GM19468 (cell line): ENCODE data around the gene USF1.
"Not testable (repeated sequence)": the region's sequence is repeated elsewhere in the genome, so short reads cannot be mapped to it uniquely, and the experiment has no call there.

Source experiments
- ATAC-seq: cut with Tn5 transposase; IDR thresholded peaks from one replicate; pipeline ENCODE4 v1.9.1; 2021; ENCODE audit warnings: mild to moderate bottlenecking, moderate library complexity, moderate number of reproducible peaks; ENCODE audit not compliant: unreplicated experiment; ENCODE audit errors: extremely low read depth

The USF1 gene

DNA sequence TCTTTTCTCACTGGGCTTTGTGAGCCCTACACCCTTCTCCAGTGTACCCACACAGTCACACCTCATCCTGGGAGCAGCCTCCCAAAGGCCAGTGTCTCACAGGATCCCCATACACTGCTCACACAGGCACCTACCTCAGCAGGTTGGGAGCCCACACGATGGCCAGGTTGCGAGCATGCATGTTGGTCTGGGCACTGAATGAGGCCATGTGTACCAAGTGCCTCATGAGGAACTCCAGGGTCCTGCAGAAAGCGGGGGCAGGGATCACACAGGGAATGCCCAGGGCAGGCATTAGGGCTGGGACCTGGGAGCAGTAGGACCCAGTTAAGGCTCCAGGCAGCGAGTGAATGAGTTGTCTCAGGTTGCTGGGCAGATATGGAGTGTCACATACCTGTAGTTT lies 8.5 kb upstream of the USF1 start:
- no peak for ATAC-seq

DNA sequence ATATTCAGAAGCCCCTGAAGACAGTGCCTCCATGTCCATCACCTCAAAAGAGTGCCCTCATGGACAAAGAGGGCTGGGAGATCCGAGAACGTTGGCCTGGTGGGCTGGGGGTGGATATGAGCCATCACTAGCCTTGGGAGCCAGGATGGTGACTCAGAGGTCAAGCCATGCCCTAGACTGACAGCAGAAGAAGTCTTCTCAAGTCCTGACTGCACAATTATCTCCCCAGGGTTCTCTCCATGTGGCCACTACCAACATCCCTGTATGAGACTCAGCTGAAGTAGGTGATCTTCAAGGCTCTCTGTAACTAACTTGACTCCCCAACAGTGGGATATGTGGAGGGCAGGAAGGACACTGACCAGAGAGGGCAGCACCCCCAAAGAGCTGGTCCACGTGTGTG lies 7.1 kb upstream of the USF1 start:
- no peak for ATAC-seq

DNA sequence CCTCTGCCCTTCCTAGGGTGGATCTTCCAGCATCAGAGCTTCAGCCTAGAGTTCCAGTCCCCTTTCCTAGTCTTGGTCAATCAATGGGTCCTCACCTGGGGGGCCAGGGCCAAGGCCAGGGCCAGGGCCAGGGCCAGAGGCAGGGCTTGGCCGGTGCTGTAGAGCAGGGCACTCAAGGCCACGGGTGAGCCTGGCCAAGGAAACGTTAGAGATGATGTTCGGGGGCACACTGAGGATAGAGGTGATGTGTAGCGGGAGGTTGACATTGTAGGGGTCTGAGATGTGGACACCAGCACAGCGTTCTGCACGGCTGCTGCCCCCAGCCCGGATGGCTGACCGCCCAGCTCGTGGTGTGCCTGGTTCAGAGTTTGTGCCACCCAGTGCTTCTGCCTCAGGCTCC lies 5.4 kb upstream of the USF1 start:
- ATAC-seq: no peak

DNA sequence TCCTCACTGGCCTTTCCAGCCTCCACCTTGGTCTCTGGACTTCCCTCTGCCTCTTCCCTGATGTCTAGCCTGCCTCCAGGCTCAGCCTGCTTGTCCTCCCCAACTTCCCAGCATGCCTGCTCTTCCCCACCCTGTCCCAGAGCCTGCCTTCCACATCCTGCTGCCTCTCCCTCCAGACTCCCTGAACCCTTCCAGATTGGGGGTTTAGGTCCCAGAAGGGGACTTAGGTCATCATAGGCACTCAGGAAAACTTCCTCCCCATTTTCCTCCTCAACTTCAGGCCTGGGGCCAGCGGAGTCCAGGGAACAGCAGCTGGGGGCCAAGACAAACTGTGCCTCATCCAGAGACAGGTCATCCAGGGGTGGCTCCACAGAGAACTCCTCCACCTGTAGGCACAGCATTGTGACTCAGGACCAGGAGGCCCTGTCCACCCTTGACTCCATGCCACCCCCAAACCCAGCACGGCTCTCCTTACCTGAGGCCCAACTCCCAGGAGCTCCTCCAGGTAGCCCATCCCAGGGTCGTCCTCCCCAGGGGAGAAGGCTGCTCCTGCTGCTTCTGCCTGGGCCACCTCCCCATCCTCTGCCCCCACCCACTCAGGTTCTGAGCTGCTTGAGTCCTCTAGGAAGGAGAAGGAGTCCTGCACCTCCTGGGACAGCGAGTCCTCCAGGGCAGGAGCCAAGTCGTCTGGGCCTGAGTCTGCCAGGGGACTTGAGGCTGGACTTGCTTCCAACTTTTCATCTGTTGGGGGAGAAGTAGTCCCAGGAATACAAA lies 3.4 kb upstream of the USF1 start:
- ATAC-seq: no peak

DNA sequence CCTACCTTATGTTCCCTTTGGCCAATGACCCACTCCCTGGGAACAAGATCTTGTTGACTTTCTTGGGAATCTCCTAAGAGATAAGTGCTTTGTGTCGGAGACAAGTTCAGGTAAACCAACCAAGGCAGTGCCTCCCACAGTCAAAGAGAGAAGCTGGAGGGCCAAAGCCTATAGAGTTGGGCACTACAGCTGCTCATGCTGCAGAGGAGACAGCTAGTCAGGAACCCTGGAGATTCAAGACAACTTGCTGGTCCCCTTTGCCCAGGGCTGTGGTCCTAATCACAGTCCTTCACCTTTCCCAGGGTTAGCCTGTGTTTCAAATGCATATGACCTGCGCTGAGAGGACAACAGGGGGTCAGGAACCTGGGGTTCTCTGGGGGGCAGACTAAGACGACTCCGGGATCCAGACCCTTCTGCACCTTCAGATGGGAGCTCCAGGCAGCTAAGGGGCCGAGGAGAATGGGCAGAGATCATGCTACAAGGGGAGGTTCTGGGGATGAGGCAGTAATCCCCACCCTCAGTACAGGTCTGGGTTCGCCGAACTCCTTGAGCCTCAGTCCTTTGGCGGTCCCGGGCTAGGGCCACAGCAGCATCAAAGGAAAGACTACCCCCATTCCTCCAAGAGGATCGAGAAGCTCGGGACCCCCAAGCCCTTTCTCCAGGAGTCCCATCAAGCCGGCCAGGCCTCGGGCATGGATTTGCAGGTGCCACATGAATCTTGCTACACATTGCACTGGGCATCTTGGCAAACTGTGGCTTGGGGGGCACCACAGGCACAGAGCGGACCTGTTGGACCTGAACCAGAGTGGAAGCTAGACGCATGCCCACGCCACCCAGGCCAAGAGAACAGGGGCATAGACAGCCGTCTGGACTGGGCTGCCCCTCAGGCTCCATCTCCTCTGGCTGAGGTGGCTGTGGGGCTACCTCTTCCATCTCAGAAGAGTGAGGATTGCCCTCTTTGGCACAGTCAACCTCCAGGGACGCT lies 2.0 kb upstream of the USF1 start:
- no peak for ATAC-seq

DNA sequence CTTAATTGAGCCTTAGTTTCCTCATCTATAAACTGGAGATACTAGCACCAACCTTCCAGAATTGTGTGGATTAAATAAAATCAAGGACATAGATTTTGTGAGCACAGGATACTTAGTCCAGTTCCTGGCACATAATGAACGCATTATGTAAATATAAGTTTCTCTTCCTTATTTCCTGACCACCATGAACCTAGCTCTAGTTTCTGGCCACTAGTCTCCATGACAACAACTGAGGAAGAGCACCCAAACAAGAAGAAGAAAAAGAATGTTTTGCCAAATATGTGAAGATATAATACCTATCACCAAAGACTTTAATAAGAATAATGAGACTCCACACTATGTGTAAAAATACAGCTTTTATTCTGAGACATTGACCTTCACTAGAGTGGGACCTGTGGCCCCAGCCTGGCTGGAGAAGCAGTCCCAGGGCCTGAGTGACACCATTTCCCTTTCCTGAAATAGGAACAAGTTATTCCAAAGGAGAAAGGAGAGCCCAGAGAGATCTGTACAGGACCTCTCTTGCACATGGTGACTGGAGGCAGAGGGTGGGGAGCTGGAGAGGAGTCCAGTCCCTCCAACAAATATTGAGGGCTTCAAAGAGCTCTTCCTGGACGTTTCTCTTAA lies 940 bp upstream of the USF1 start:
- ATAC-seq: no peak

DNA sequence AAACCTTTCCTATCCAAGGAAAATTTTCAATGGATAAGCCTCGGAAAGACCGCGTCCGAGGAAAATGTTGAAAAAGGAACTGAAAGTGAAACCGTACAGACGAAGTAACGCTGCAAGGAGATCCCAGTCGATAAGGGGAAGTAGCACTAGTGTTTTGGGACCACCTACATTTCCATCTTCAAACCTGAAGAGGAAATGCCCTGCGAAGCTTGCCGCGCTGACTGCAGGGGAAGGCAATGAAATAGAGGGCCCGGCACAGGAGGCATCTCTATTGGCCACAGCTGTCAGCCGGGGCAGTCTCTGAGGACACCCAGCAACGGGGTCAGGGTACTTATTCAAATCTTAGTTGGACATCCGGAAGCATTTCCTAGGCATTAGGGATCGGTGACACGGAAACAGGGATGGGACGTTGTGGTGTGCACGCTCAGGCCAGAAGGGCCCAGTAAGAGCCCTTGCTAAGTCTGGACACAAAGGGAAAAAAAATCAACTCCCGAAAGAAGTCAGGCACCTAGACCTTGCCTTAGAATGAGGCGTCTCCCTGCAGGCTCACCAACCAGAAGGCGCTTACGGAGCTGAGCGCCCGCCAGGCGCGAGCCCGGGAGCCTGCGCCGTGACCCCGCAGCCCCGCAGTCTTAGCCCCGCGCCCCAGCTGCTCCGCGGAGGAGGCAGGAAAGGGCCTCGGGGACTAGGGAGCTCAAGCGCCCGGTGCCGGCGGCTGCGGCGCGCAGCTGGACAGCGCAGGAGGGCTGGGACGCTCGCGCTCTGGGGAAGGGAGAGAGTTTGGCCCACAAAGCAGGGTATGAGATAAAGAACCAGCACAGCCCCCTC lies 655 bp downstream of the USF1 start:
- peak; percentile 18 for ATAC-seq

DNA sequence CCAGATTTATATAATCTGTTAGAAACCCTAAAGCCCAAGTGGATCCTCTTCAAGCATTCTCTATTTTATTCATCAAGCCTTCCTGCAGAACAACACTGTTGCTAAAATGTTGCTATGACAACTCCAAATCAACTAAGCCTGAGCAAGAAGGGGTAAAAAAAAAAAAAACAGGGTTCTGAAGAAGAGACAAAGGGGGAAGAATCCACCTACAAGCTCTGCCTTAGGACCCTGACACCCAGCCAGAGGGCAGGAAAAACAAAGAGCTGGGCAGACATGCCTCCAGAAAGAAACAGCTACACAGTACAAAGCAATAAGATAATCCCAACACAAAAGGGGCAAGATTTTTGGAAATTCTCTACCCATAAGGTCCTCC lies 1.3 kb downstream of the USF1 start:
- no peak for ATAC-seq

DNA sequence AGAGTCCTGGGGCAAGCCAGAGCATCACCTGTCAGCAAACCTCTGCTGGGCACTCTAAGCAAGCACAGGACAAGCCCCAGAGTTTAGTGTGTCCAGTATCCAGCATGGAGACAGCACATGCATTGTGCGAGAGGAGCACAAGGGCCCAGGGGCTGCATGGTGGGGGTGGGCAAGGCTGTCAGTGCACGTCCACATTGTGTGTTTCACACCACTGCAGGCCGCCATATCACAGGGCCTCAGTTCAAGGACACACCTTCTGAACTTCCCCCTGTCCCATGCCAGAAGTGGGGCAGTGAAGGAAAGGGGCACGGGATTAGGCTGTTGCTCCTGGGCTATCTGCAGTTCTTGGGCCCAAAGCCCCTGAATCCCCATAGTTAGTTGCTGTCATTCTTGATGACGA lies 6.2 kb downstream of the USF1 start:
- ATAC-seq: no peak

DNA sequence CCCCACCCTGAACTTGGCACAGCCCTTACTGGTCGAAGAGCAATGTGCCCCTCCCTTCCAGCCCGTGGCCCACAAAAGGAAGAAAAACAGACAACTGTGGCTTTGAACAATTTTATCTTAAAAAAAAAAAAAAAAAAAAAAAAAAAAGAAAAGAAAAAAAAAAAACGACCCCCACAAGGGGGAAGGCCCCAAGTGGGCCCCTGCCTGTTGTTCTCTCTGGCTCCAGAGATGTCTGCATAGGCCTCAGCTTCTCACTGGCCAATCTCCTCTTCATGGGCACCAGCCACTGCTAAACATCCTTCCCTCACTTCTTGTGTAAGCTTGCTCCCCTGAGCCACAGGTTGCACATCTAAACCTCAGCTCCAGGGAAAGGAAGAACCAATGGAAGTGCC lies 6.6 kb downstream of the USF1 start:
- ATAC-seq: no peak

DNA sequence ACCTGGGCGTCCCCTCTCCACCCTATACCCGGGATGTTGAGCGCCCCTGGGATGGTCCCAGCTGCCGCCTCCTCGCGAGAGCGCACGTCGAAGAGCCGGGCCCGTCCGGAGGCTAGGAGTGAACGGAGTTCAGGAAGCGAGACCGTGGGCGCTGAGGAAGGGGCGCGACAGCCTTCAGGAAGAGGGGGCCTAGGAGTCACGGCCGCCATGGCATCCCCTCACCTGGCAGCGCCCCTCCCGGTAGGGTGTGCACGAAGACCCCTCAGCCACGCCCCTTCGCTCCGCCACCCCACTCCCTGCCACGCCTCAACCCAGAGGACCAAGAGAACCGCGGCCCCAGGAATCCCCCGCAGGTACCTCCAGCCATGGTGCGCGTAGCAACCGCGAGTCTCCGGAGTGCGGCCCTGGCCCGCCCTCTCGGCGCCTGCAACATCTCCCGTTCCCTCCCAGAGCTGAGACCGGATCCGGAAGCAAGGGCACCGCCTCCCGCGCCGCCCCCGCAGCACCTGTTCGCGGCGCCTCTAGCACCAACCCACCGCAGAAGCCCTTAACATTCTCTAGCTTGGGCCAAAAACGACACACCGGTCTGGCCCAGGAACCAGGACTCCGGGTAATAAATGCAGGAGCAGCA lies 7.1 kb downstream of the USF1 start, which contains the start of gene TSTD1:
Gene TSTD1, minus strand, starts transcription at position 442 of the 631 bp plus-strand sequence. Its CDS starts 75 bp downstream, at position 367.
- peak; percentile 44 for ATAC-seq

DNA sequence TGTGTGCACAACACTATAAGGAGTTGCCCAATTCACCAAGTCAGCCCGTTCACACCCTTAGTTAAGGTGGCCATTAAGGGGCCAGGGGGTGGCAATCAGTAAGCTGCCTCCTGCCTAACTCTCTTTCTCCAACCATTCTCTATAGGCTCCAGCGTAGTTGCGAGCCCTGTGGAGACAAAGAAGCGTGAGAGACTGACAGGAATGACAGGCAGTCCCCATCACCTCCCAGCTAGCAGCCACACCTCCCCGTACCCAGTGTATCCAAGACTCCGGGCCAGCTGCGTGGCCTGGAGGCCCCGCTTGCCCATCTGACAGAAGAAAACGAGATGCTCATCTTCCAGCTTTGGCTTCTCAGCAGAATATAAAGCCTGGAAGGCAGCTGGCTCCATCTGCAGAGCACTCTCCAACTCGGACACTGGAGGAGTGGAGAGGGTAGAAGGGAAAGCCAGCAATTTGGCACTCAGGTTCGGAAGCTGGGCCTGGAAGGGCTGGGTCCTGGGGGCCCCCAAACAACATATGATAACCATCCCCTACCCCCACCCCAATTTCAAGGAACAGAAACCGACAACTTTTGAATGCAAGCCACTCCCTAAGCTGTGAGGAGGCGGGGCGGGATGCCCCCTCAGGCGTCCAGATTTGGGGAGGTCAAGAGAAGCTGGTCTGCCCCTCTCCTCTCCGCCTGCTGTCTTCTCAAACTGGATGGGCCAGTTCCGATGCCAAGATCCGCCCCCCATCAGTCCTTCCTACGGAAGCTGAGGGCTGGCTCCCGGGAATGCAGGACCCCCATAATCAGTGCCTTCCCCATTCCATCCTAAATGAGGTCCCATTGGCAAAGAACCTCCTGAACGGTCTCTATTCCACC lies 7.9 kb downstream of the USF1 start:
- ATAC-seq: no peak

DNA sequence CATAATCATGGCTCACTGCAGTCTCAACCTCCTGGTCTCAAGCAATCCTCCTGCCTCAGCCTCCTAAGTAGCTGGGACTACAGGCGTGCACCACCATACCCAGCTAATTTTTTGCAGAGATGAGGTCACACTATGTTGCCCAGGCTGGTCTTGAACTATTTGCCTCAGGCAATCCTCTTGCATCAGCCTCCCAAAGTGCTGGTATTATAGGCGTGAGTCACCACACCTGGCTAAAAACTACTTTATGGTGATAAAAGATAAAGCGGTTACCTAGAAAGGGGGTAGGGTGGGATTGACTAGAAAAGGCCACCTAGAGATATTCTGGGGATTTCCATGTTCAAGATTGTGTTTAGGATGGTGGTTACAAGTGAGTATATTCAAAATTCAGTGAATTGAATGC lies 12.0 kb downstream of the USF1 start:
- ATAC-seq: no peak

DNA sequence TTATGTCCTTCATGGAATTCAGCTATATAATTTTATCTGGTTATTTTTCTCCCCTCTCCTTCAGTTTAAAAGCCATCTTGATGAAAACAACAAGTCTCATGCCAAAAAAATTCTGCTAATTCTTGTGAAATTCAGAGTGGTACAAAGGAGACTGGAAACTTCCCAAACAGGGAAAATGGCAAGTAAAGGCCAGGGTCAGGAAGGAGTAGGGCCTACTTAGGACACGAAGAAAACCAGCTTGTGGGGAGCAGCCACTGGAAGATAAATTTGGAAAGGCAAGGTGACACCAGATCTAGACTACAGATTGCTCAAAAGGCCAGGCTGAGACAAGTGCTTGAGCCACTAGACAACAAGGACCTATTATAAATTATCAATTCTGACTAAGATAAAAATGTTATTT lies 13.4 kb downstream of the USF1 start:
- no peak for ATAC-seq

DNA sequence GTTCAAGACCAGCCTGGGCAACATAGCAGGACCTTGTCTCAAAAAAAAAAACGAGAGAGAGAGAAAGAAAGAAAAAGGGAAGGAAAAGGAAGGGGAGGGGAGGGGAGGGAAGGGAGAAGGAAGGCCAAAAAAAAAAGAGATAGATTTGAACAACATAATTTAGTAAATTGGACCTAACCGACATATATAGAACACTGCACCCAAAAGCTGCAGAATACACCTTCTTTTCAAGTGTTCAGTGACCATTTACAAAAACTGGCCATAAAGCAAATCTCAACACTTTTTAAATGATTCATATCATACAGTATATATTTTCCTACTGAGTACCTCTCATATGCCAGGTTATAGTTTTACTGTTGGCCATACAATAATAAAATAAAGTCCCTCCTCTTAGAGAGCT lies 13.9 kb downstream of the USF1 start:
- ATAC-seq: no peak

DNA sequence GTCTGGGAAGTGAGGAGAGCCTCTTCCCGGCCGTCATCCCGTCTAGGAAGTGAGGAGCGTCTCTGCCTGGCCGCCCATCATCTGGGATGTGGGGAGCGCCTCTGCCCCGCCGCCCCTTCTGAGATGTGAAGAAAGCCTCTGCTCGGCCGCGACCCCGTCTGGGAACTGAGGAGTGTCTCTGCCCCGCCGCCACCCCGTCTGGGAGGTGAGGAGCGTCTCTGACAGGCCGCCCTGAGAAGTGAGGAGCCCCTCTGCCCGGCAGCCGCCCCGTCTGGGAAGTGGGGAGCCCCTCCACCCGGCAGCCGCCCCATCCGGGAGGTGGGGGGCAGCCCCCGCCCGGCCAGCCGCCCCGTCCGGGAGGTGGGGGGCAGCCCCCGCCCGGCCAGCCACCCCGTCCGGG lies 16.3 kb downstream of the USF1 start:
- ATAC-seq: not testable (repeated sequence)

DNA sequence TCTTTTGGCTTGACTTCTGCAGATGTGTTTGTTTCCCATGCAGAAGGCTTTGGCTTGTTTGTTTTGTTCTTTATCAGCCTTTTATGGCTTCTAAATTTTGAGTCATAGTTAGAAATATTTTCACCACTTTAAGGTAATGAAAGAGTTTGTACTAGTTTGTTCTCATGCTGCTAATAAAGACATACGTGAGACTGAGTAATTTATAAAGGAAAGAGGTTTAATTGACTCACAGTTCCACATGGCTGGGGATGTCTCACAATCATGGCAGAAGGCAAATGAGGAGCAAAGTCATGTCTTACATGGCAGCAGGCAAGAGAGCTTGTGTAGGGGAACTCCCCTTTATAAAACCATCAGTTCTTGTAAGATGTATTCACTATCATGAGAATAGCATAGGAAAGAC lies 18.8 kb downstream of the USF1 start:
- ATAC-seq: not testable (repeated sequence)

DNA sequence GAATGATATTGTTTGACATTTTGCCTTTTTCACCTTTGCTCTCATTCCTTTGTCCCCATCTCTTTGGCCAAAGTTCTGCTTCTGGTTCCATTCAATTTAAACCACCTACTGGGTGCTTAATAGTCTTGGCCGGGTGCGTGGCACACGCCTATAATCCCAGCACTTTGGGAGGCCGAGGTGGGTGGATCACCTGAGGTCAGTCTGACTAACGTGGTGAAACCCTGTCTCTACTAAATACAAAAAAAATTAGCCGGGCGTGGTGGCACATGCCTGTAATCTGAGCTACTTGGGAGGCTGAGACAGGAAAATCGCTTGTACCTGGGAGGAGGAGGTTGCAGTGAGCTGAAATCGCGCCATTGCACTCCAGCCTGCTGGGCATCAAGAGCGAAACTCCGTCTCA lies 23.3 kb downstream of the USF1 start:
- not testable (repeated sequence) for ATAC-seq

DNA sequence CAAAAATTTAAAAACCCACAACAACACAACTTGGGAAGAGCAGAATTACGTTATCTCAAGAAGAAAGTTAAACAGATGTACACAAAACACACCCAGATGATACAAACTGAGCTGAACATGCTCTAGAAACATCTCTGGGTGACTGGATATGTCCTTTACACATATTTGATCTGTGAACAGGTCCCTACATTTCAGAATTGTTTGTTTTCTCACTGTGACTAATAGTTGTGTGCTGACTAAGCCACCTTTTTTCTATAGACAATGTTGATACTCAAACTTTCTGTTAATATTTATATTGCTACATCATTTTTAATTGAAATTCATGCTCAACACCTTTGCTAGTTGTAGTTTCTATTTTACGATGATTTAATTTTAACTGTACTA lies 23.8 kb downstream of the USF1 start:
- no peak for ATAC-seq
